ENCODE measurements around the gene HOXA6. TPM values are rescaled to one million over a fixed set of nuclear protein-coding genes. Genes with fewer than 3 reads are reported as not detected.

HOXA6 gene
- total and polyA plus RNA-seq, 2 donors (not counting 3 experiments of a cell fraction or from before 2014, with no cell fraction given) = 10.0 to 20.7 TPM

- H3K9me3 ChIP-seq (replicated peaks; ENCODE audit: control insufficient read depth, insufficient read depth, low read length) = no peaks in the 10 kb centered on the region
- peaks cover 61% of the 10 kb centered on the region for H3K4me1 ChIP-seq (ENCODE audit: control insufficient read depth, extremely low read depth, insufficient read depth, low read length)
- no peak overlapping the region for H2AFZ ChIP-seq (ENCODE audit: low read depth, low read length)
- peak; percentile 31 for FAIRE-seq
- peaks cover 95% of the 10 kb centered on the region for H3K79me2 ChIP-seq (ENCODE audit: control insufficient read depth, insufficient read depth, low read length)
- no peak for DNase-seq (ENCODE audit: low read depth, low spot score)
- ChIA-PET CTCF (interaction anchor here (1.0 to 8.0 kb wide), 13 partner anchors 7 to 807 kb away, joined by 3 to 86 read pairs (median 6); partner anchors contain the start of genes HOXA11, HOXA3 and HOXA5), POLR2A (interaction anchor here (1.0 to 2.5 kb wide), 5 partner anchors 8 to 976 kb away, joined by 3 to 8 read pairs (median 7); partner anchors contain the start of genes HNRNPA2B1, HOXA11, HOXA3 and HOXA9)
- H3K27me3 ChIP-seq (ENCODE audit: control insufficient read depth in 2 of 2, insufficient read depth in 2 of 2, low read length in 2 of 2) = no peaks in the 10 kb centered on the region
- peak overlapping the region in 2 of 3 experiments; percentile 34 to 94 for H3K4me3 ChIP-seq (replicated peaks in 1 of 3; ENCODE audit: insufficient read depth in 1 of 3, low read depth in 1 of 3, low read length in 3 of 3)
- H4K20me1 ChIP-seq (replicated peaks; ENCODE audit: control insufficient read depth, extremely low read depth, insufficient read depth, low read length) = no peaks in the 10 kb centered on the region
- BruUV-seq (replicated peaks) = no TSS peak
- intact Hi-C loops (cut with micrococcal nuclease) (no loop called here), dilution Hi-C loops (cut with MboI; ENCODE audit: extremely low pct_ligation_motif_present, low sequenced_read_pairs) (no loop called here)
- H3K9me1 ChIP-seq (replicated peaks; ENCODE audit: control insufficient read depth, extremely low read depth, insufficient read depth, low read length) = no peaks in the 10 kb centered on the region
- peak overlapping the region; percentile 96 for H3K27ac ChIP-seq (ENCODE audit: insufficient read depth, low read depth, low read length)
- peak overlapping the region; percentile 98 for H3K4me2 ChIP-seq (ENCODE audit: insufficient read depth, low read length)
- H3K9ac ChIP-seq (replicated peaks; ENCODE audit: extremely low read depth, insufficient read depth, low read length) = peak overlapping the region; percentile 95
- no peaks in the 10 kb centered on the region for H3K36me3 ChIP-seq (ENCODE audit: control insufficient read depth in 2 of 2, extremely low read depth in 1 of 2, insufficient read depth in 2 of 2, low read length in 2 of 2)
- TF ChIP-seq FOS (IDR thresholded peaks at IDR 0.05; ENCODE audit: borderline replicate concordance, insufficient read depth, low read length) (no peak), POLR2AphosphoS5 (IDR thresholded peaks at IDR 0.05; ENCODE audit: insufficient read depth, low read depth, low read length) (no peak)
Measured at GRCh38 chr7:27176524-27176845, 28.9 kb upstream of the HOXA6 start.

DNA sequence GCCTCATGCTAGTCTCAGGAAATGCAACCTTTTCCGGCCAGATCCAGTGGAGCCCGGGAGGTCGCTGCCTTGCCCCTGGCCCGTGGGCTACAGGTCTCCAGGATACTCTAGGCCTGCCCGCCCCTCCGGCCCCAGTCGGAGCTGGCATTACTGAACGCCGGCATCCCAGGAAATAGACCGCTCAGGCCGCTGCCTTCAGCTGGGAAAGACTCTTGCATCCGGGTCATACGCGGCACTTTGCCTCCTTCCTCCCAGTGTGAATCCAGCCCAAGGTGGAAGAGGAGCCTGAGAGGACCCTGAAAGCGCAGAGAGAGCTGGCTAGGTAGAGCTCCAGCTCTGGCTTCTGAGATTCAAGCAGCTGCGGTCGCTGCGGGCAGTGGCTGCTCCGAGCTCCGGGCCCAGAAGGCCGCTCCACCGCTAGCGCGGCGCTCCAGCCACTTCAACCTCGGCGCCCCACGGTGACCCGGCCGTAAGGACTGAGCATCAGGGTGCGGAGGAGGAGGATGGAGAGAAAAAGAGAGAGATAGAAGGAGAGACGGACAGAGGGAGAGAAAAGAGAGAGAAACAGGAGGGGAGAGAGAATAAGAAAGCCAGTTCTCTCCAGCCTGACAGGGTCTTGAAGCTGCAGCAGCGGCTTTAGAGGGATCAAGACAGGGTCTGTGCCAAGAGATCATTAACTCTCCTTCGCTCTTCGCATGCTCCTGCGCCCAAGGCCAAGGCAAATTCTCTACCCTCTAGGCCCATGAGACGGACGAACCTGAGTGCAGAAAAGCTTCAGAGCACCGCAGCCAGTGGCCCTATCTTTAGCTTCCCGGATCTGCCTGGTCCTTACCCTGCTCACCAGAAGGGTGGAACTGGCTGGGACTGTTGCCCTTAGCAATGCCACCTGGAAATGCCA lies 28.3 kb upstream of the HOXA6 start:
- Histone ChIP-seq H3K4me3 (replicated peaks in 1 of 3; ENCODE audit: insufficient read depth in 1 of 3, low read depth in 1 of 3, low read length in 3 of 3) (peak overlapping the region in 2 of 3 experiments; percentile 34 to 94), H4K20me1 (replicated peaks; ENCODE audit: control insufficient read depth, extremely low read depth, insufficient read depth, low read length) (no peaks in the 10 kb centered on the region), H2AFZ (ENCODE audit: low read depth, low read length) (no peak overlapping the region), H3K9me1 (replicated peaks; ENCODE audit: control insufficient read depth, extremely low read depth, insufficient read depth, low read length) (no peaks in the 10 kb centered on the region), H3K4me2 (ENCODE audit: insufficient read depth, low read length) (peak overlapping the region; percentile 98), H3K4me1 (ENCODE audit: control insufficient read depth, extremely low read depth, insufficient read depth, low read length) (peaks cover 67% of the 10 kb centered on the region), H3K9ac (replicated peaks; ENCODE audit: extremely low read depth, insufficient read depth, low read length) (peak overlapping the region; percentile 95), H3K9me3 (replicated peaks; ENCODE audit: control insufficient read depth, insufficient read depth, low read length) (no peaks in the 10 kb centered on the region), H3K36me3 (ENCODE audit: control insufficient read depth in 2 of 2, extremely low read depth in 1 of 2, insufficient read depth in 2 of 2, low read length in 2 of 2) (no peaks in the 10 kb centered on the region), H3K27me3 (ENCODE audit: control insufficient read depth in 2 of 2, insufficient read depth in 2 of 2, low read length in 2 of 2) (no peaks in the 10 kb centered on the region), H3K27ac (ENCODE audit: insufficient read depth, low read depth, low read length) (peak overlapping the region; percentile 96), H3K79me2 (ENCODE audit: control insufficient read depth, insufficient read depth, low read length) (peaks cover 96% of the 10 kb centered on the region)
- POLR2A ChIA-PET = interaction anchor here (1.0 to 2.5 kb wide), 5 partner anchors 9 to 976 kb away, joined by 3 to 8 read pairs (median 7); partner anchors contain the start of genes HNRNPA2B1, HOXA11, HOXA3 and HOXA9
- TF ChIP-seq, protein P1, sequence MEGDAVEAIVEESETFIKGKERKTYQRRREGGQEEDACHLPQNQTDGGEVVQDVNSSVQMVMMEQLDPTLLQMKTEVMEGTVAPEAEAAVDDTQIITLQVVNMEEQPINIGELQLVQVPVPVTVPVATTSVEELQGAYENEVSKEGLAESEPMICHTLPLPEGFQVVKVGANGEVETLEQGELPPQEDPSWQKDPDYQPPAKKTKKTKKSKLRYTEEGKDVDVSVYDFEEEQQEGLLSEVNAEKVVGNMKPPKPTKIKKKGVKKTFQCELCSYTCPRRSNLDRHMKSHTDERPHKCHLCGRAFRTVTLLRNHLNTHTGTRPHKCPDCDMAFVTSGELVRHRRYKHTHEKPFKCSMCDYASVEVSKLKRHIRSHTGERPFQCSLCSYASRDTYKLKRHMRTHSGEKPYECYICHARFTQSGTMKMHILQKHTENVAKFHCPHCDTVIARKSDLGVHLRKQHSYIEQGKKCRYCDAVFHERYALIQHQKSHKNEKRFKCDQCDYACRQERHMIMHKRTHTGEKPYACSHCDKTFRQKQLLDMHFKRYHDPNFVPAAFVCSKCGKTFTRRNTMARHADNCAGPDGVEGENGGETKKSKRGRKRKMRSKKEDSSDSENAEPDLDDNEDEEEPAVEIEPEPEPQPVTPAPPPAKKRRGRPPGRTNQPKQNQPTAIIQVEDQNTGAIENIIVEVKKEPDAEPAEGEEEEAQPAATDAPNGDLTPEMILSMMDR (IDR thresholded peaks at IDR 0.05; ENCODE audit: extremely low read depth in 1 of 2, insufficient read depth in 1 of 2, low read depth in 1 of 2, low read length in 2 of 2) = no peak
- TF ChIP-seq POLR2A (IDR thresholded peaks at IDR 0.05; ENCODE audit: low read depth, low read length) = no peak
- TF ChIP-seq, protein P2, sequence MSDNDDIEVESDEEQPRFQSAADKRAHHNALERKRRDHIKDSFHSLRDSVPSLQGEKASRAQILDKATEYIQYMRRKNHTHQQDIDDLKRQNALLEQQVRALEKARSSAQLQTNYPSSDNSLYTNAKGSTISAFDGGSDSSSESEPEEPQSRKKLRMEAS (IDR thresholded peaks at IDR 0.05; ENCODE audit: insufficient read depth, insufficient read length) = no peak
- no peak for TF ChIP-seq POLR2AphosphoS5 (IDR thresholded peaks at IDR 0.05; ENCODE audit: insufficient read depth, low read depth, low read length)
- TF ChIP-seq MYC (IDR thresholded peaks at IDR 0.05; ENCODE audit: low read depth, low read length) = no peak
- TF ChIP-seq JUN (IDR thresholded peaks at IDR 0.05; ENCODE audit: borderline replicate concordance, insufficient read depth, insufficient read length, low read depth) = no peak
- no peak for TF ChIP-seq FOS (IDR thresholded peaks at IDR 0.05; ENCODE audit: borderline replicate concordance, insufficient read depth, low read length)
- TF ChIP-seq EZH2 (IDR thresholded peaks at IDR 0.05; ENCODE audit: borderline replicate concordance, low read depth, low read length, severe bottlenecking) = no peak
- TF ChIP-seq GATA2 (IDR thresholded peaks at IDR 0.05; ENCODE audit: insufficient read depth, insufficient read length, low read depth, low read length) = no peak
- DNase-seq (ENCODE audit: low read depth, low spot score) = peak; percentile 71
- BruUV-seq (replicated peaks) = no TSS peak
- FAIRE-seq = peak; percentile 55
- dilution Hi-C loops (cut with MboI; ENCODE audit: extremely low pct_ligation_motif_present, low sequenced_read_pairs) = no loop called here
- intact Hi-C loops (cut with micrococcal nuclease) = no loop called here
- CTCF ChIA-PET = interaction anchor here (1.2 to 8.0 kb wide), 11 partner anchors 6 to 806 kb away, joined by 4 to 86 read pairs (median 7); partner anchors contain the start of genes HOXA11, HOXA3 and HOXA5

All from endothelial cell of umbilical vein (primary cell).